Sigmoid colon (tissue), 7 donors: ENCODE measurements around the gene DUS1L. TPM values are rescaled to one million over a fixed set of nuclear protein-coding genes. Genes with fewer than 3 reads are reported as not detected.

ENCODE experiments used
- DNase-seq: peaks from one replicate; pipeline ENCODE4 v3.0.0-alpha.2; 2019
- H3K27ac ChIP-seq, 4 donors: fragments of 200-600 bp; sonication (generic); one replicate each; pipeline ENCODE4 v1.5.1; 2016 to 2019; ENCODE audit warnings: mild to moderate bottlenecking in 1 of 4
- H3K27me3 ChIP-seq, 3 donors: fragments of 200-600 bp; sonication (generic); one replicate each; pipeline ENCODE4 v1.5.1; 2019; ENCODE audit warnings: mild to moderate bottlenecking in 1 of 3
- H3K36me3 ChIP-seq, 4 donors: fragments of 200-600 bp; sonication (generic); one replicate each; pipeline ENCODE4 v1.5.1; 2016 to 2019
- H3K4me1 ChIP-seq, 4 donors: fragments of 200-600 bp; sonication (generic); one replicate each; pipeline ENCODE4 v1.5.1; 2017 to 2019
- H3K4me3 ChIP-seq, 4 donors: fragments of 200-600 bp; sonication (generic); one replicate each; pipeline ENCODE4 v1.5.1; 2017 to 2019; ENCODE audit warnings: mild to moderate bottlenecking in 2 of 4, moderate library complexity in 1 of 4
- H3K9me3 ChIP-seq, 4 donors: fragments of 200-600 bp in 3 of 4; sonication (generic) in 3 of 4; one replicate each; pipeline versions ENCODE4 v1.5.1 to v1.6.1; 2013 to 2019
- CTCF ChIP-seq, 4 experiments: fragments of 450-650 bp in 3 of 4; fragments of 200-600 bp in 1 of 4; IDR thresholded peaks; one replicate each; pipeline ENCODE4 v1.5.1; 2016 to 2019; ENCODE audit warnings: antibody characterized with exemption in 4 of 4, mild to moderate bottlenecking in 3 of 4, moderate library complexity in 2 of 4
- EP300 ChIP-seq, 4 donors: sonication (generic); formaldehyde crosslinking; IDR thresholded peaks; one replicate each; pipeline ENCODE4 v1.6.1; 2017; ENCODE audit warnings: antibody characterized with exemption in 4 of 4
- POLR2A ChIP-seq, 2 donors: fragments of 450-650 bp; IDR thresholded peaks; one replicate each; pipeline ENCODE4 v1.6.1; 2016; ENCODE audit warnings: antibody characterized with exemption in 2 of 2, mild to moderate bottlenecking in 2 of 2, moderate library complexity in 2 of 2
- POLR2AphosphoS5 ChIP-seq, 4 donors: sonication (generic); formaldehyde crosslinking; IDR thresholded peaks; one replicate each; pipeline ENCODE4 v1.6.1; 2017; ENCODE audit warnings: antibody characterized with exemption in 4 of 4
- WGBS, 2 donors: extraction: QIAGEN DNeasy Blood & Tissue Kit; methylation state at CpG; one replicate each; pipeline ENCODE4 v1.1.7; 2013; 5-methylcytosine and 5-hydroxymethylcytosine counted together
- intact Hi-C: fragments of 100-400 bp; cut with DNase I; formaldehyde crosslinking; loops from one replicate; pipeline ENCODE4 v1.15.1; 2023
- polyA plus RNA-seq, 3 donors: library from polyadenylated mRNA; stranded (reverse); fragments of 200-250 nt; gene quantifications; one replicate each; pipeline ENCODE4 v1.2.3, GENCODE V29; 2013
- total RNA-seq, 4 donors: library from RNA; depleted of rRNA; stranded (reverse); fragments of >200 nt; gene quantifications; one replicate each; pipeline ENCODE4 v1.1.0, GENCODE V29; 2016
- donor health status: healthy with polysubstance abuse.
- donor health status: Bipolar disorder and iron deficiency.
- donor health status: healthy.

The DUS1L gene
- total and polyA plus RNA-seq, 7 donors = 31.3 to 119 (median 68.5) TPM

- Histone ChIP-seq H3K36me3 (no peaks in the 10 kb centered on the region), H3K4me3 (peak overlapping the region in 1 of 4 donors; percentile 2), H3K9me3 (no peaks in the 10 kb centered on the region), H3K4me1 (peaks cover 0 to 36% (median 34%) of the 10 kb centered on the region in 4 donors), H3K27me3 (no peaks in the 10 kb centered on the region), H3K27ac (peak overlapping the region; percentile 1 to 54 (median 34))
- DNase-seq = peak; percentile 73
- intact Hi-C loops = no loop called here
- 18 to 22% methylated on average over 24 of the region's 24 CpGs for WGBS, 2 donors
- TF ChIP-seq EP300 (IDR thresholded peaks at IDR 0.05) = no peak
- peak in 1 of 4 donors; percentile 4 for TF ChIP-seq POLR2AphosphoS5 (IDR thresholded peaks at IDR 0.05)
- TF ChIP-seq CTCF (IDR thresholded peaks at IDR 0.05) = peak in 1 of 4 experiments; percentile 8
- TF ChIP-seq POLR2A (IDR thresholded peaks at IDR 0.05) = no peak
Observed at GRCh38 chr17:82105882-82106687, 40.5 kb upstream of the DUS1L start.

DNA sequence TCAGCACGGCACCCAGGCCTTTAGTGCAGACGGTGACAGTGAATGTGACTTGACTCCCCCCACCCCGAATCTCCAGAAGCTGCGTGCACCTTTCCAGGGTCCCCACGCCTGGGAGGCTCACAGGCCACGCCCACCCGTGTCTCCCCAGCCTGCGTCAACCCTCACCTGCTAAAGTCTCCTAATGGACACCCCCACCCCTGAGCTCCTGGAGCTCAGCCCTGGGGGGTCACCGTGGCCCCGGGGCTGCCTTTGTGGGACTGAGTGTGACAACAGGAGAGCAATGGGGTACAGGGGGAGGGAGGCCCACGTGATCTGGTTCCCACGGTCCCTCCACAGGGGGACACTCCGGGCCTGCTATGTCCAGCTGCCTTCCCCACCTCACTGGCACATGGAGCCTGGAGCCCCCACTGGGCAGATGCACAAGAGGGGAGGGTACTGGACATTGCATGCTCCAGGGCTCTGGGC lies 39.8 kb upstream of the DUS1L start:
- H3K27ac ChIP-seq = peak overlapping the region in 2 of 4 donors; percentile 38 to 91
- TF ChIP-seq POLR2A (IDR thresholded peaks at IDR 0.05) (no peak), EP300 (IDR thresholded peaks at IDR 0.05) (no peak), POLR2AphosphoS5 (IDR thresholded peaks at IDR 0.05) (no peak), CTCF (IDR thresholded peaks at IDR 0.05) (no peak)
- 77 to 90% methylated on average over 13 of the region's 13 CpGs for WGBS, 2 donors
- H3K9me3 ChIP-seq = no peaks in the 10 kb centered on the region
- intact Hi-C loops = no loop called here
- no peaks in the 10 kb centered on the region for H3K27me3 ChIP-seq
- H3K36me3 ChIP-seq = no peaks in the 10 kb centered on the region
- H3K4me3 ChIP-seq = no peak overlapping the region
- peak; percentile 64 for DNase-seq
- peaks cover 0 to 42% (median 37%) of the 10 kb centered on the region in 4 donors for H3K4me1 ChIP-seq

DNA sequence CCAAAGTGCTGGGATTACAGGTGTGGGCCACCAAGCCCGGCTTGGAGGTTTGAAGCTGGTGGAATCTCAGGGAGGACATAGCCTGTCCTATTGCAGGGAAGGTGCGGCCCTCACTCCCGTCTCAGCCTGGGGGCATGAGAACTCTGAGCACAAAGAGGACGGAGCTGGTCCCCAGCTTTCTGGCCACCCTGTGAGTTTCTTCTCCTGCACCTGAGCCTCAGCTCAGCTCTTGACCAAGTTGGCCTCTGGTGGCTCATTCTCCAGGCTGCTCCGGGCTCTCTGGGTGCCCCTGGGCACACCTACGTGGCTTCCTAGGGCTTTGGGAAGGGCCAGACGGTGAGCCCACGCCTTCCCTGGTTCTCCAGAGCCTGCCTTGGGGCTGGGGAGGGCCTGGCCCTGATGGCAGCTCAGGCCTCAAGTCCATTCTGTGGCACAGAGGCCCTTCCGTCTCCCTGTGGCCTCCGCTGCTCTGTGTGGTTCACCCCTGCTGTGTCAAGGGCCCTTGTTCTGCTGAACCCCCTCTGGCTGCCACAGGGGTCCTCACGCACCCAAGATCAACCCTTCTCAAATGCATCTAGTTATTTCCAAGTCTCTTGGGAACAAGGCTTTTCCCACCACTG lies 39.3 kb upstream of the DUS1L start:
- Histone ChIP-seq H3K9me3 (no peaks in the 10 kb centered on the region), H3K27ac (peak overlapping the region in 3 of 4 donors; percentile 81 to 91 (median 85)), H3K27me3 (no peaks in the 10 kb centered on the region), H3K4me1 (peaks cover 0 to 47% (median 38%) of the 10 kb centered on the region in 4 donors), H3K4me3 (no peak overlapping the region), H3K36me3 (no peaks in the 10 kb centered on the region)
- intact Hi-C loops = loop anchor here (5.0 kb wide), 1 partner anchor 47 kb away; no protein-coding TSS in a partner anchor
- DNase-seq = no peak
- TF ChIP-seq EP300 (IDR thresholded peaks at IDR 0.05) = no peak
- TF ChIP-seq POLR2AphosphoS5 (IDR thresholded peaks at IDR 0.05) = no peak
- TF ChIP-seq CTCF (IDR thresholded peaks at IDR 0.05) = no peak
- TF ChIP-seq POLR2A (IDR thresholded peaks at IDR 0.05) = no peak
- WGBS, 2 donors = 88 to 95% methylated on average over 11 of the region's 11 CpGs

- Histone ChIP-seq H3K9me3 (no peaks in the 10 kb centered on the region), H3K4me3 (no peak overlapping the region), H3K4me1 (peaks cover 0 to 57% (median 49%) of the 10 kb centered on the region in 4 donors), H3K27me3 (no peaks in the 10 kb centered on the region), H3K36me3 (no peaks in the 10 kb centered on the region), H3K27ac (peak overlapping the region; percentile 66 to 91 (median 83))
- intact Hi-C loops = loop anchor here (5.0 kb wide), 1 partner anchor 48 kb away; no protein-coding TSS in a partner anchor
- DNase-seq = peak; percentile 91
- WGBS, 2 donors = 36 to 63% methylated on average over 24 of the region's 24 CpGs
- TF ChIP-seq POLR2AphosphoS5 (IDR thresholded peaks at IDR 0.05) = peak in 2 of 4 donors; percentile 33 to 67
- TF ChIP-seq POLR2A (IDR thresholded peaks at IDR 0.05) = no peak
- peak in 1 of 4 donors; percentile 41 for TF ChIP-seq EP300 (IDR thresholded peaks at IDR 0.05)
- TF ChIP-seq CTCF (IDR thresholded peaks at IDR 0.05) = no peak
Observed at GRCh38 chr17:82103553-82104451, 38.2 kb upstream of the DUS1L start.
